WTC11 (cell line): ENCODE measurements around the gene VARS2.

ENCODE experiments used
- ATF3 ChIP-seq: sonication (generic); formaldehyde crosslinking; conservative IDR thresholded peaks from 2 replicates; pipeline ENCODE4 v1.8.1; 2022; ENCODE audit warnings: mild to moderate bottlenecking, missing genetic modification reagents
- CREB1 ChIP-seq: sonication (generic); formaldehyde crosslinking; IDR thresholded peaks from 2 replicates; pipeline ENCODE4 v1.8.0; 2023; ENCODE audit warnings: mild to moderate bottlenecking, missing genetic modification reagents
- CREM ChIP-seq: sonication (generic); formaldehyde crosslinking; IDR thresholded peaks from 2 replicates; pipeline ENCODE4 v1.8.1; 2022; ENCODE audit warnings: mild to moderate bottlenecking, missing genetic modification reagents, moderate library complexity
- IRF1 ChIP-seq: sonication (generic); formaldehyde crosslinking; IDR thresholded peaks from 2 replicates; pipeline ENCODE4 v1.8.0; 2023; ENCODE audit warnings: missing genetic modification reagents
- NR1H2 ChIP-seq: sonication (generic); formaldehyde crosslinking; IDR thresholded peaks from 2 replicates; pipeline ENCODE4 v1.9.0; 2021; ENCODE audit warnings: mild to moderate bottlenecking, moderate library complexity, missing genetic modification reagents
- ZBTB21 ChIP-seq: sonication (generic); formaldehyde crosslinking; IDR thresholded peaks from 2 replicates; pipeline ENCODE4 v1.8.1; 2023; ENCODE audit warnings: mild to moderate bottlenecking, missing genetic modification reagents, borderline replicate concordance
- ZNF425 ChIP-seq: fragments of 250-450 bp; sonication (Bioruptor Pico); conservative IDR thresholded peaks from 2 replicates; pipeline ENCODE4 v1.9.0; 2021; ENCODE audit warnings: mild to moderate bottlenecking
- TF ChIP-seq, protein P1 (sequence below): fragments of 200-600 bp; IDR thresholded peaks from 2 replicates; pipeline ENCODE4 v1.8.0; 2022; ENCODE audit warnings: antibody characterized with exemption
- TF ChIP-seq, protein P2 (sequence below): sonication (generic); formaldehyde crosslinking; IDR thresholded peaks from 2 replicates; pipeline ENCODE4 v1.8.1; 2022; ENCODE audit warnings: low read depth, missing genetic modification reagents, borderline replicate concordance
- TF ChIP-seq, protein P3 (sequence below): sonication (generic); formaldehyde crosslinking; IDR thresholded peaks from 2 replicates; pipeline ENCODE4 v1.8.0; 2022; ENCODE audit warnings: mild to moderate bottlenecking, missing genetic modification reagents
- TF ChIP-seq, protein P4 (sequence below): sonication (generic); formaldehyde crosslinking; IDR thresholded peaks from 2 replicates; pipeline ENCODE4 v1.8.0; 2022; ENCODE audit warnings: mild to moderate bottlenecking, missing genetic modification reagents

DNA sequence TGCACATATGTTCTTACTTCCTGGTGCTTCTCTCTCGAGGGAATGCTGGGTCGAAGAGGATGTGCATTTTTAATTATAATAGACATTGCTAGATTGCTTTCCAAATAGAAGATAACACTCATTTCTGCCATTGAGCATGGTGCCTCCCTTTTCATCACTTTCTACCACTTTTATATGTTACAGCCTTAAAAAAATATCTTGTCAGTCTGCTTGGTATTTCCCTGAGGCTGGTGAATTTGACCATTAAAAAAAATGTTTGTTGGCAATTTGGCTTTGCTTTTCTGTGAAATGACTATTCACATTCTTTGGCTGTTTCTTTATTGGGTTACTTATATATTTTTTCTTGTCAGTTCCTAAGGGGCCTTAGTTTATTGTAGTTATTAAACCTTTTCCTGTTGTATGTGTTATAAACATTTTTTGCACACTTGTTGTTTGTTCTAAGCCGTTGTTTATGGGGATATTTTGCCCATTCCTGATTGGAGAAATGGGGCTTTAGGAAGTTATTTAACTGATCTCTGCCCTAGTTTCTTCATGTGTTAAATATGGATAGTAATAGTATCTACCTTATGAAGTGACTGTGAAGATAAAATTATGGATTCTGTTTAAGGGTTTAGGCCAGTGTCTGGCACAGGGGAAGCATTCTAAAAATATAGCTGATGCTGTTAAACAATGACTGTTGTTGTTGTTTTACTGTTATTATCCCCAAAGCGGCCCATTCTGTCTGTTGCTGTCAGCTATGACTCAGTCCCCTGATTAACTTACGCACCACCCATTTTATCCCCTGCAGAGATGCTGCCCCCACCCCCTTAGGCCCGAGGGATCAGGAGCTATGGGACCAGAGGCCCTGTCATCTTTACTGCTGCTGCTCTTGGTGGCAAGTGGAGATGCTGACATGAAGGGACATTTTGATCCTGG, 25.9 kb upstream of the VARS2 start:
- TF ChIP-seq, protein P1, sequence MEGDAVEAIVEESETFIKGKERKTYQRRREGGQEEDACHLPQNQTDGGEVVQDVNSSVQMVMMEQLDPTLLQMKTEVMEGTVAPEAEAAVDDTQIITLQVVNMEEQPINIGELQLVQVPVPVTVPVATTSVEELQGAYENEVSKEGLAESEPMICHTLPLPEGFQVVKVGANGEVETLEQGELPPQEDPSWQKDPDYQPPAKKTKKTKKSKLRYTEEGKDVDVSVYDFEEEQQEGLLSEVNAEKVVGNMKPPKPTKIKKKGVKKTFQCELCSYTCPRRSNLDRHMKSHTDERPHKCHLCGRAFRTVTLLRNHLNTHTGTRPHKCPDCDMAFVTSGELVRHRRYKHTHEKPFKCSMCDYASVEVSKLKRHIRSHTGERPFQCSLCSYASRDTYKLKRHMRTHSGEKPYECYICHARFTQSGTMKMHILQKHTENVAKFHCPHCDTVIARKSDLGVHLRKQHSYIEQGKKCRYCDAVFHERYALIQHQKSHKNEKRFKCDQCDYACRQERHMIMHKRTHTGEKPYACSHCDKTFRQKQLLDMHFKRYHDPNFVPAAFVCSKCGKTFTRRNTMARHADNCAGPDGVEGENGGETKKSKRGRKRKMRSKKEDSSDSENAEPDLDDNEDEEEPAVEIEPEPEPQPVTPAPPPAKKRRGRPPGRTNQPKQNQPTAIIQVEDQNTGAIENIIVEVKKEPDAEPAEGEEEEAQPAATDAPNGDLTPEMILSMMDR, result no peak
- TF ChIP-seq ZBTB21 (CRISPR knock-in tag) (no peak), ZNF425 (CRISPR knock-in tag) (no peak), NR1H2 (CRISPR knock-in tag) (no peak), CREM (no peak), CREB1 (CRISPR knock-in tag) (no peak), ATF3 (CRISPR knock-in tag) (no peak), IRF1 (CRISPR knock-in tag) (no peak)
- TF ChIP-seq, protein P2, sequence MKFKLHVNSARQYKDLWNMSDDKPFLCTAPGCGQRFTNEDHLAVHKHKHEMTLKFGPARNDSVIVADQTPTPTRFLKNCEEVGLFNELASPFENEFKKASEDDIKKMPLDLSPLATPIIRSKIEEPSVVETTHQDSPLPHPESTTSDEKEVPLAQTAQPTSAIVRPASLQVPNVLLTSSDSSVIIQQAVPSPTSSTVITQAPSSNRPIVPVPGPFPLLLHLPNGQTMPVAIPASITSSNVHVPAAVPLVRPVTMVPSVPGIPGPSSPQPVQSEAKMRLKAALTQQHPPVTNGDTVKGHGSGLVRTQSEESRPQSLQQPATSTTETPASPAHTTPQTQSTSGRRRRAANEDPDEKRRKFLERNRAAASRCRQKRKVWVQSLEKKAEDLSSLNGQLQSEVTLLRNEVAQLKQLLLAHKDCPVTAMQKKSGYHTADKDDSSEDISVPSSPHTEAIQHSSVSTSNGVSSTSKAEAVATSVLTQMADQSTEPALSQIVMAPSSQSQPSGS (CRISPR knock-in tag), result no peak
- TF ChIP-seq, protein P3, sequence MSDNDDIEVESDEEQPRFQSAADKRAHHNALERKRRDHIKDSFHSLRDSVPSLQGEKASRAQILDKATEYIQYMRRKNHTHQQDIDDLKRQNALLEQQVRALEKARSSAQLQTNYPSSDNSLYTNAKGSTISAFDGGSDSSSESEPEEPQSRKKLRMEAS (CRISPR knock-in tag), result no peak
- TF ChIP-seq, protein P4, sequence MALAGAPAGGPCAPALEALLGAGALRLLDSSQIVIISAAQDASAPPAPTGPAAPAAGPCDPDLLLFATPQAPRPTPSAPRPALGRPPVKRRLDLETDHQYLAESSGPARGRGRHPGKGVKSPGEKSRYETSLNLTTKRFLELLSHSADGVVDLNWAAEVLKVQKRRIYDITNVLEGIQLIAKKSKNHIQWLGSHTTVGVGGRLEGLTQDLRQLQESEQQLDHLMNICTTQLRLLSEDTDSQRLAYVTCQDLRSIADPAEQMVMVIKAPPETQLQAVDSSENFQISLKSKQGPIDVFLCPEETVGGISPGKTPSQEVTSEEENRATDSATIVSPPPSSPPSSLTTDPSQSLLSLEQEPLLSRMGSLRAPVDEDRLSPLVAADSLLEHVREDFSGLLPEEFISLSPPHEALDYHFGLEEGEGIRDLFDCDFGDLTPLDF (CRISPR knock-in tag), result no peak
